HG03354 (cell line): ENCODE measurements around the gene PACRG.

ENCODE experiments used
- ATAC-seq: cut with Tn5 transposase; IDR thresholded peaks from one replicate; pipeline ENCODE4 v1.9.1; 2021; ENCODE audit warnings: mild to moderate bottlenecking; ENCODE audit not compliant: unreplicated experiment, poor library complexity, severe bottlenecking

PACRG gene

DNA sequence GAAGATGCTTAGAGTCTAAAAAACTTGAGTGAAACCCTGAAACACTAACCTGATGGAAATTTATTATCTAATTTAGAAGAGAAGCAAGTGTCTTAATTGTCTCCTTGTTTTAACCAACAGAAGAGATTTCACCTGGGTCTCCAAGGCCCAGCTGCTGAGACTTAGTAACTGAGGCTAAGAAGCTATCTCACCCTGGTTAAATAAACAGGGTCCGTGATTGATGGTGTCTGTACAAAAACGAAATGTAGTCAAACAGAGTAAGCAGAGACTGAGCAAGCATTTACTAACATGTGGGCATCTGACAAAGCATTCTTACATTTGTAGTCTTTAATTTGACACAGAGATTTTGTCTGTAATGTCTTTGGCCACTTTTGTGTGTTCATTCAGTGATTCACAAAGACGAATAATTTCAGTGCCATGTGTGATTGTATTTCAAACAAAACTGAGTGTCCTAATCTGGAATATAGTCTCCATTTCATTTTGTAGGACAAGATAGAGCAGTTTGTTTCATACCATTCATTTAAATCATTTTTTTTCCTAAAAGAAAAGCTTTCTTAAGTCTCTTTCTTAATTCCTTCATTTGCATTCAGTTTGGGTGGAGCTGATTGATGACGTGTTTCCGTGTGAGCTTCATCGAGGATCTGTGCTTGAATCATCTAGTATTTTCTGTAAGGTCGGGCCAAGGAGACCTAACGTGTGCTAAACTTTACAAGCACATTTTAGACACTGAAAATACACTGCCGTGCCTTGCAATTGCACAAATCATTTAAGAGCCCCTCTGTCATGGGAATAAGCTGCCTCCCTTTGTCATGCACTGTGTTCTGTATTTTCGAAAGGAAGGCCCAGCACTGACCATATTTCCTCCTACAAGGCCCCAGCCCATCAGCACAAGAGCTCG is 516.2 kb downstream of the PACRG start:
- ATAC-seq = no peak

DNA sequence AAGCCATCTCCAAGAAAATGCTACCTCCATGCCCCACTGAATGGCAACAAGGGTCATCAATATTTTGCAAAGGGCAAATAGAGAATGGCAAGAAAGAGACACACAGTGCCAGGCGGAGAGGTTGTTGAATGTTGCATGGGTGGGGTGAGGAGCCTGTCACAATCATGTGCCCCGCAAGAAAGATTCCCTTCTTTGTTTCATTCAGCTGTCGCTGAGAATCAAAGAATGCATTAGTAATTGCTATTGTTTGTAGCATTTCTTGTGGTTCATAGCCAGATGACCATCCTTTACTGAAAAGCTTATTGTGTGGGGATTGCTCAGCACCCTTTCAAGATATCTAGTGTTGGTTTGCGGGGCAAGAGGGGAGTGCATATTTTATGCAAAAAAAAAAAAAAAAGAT is 520.3 kb downstream of the PACRG start:
- no peak for ATAC-seq

DNA sequence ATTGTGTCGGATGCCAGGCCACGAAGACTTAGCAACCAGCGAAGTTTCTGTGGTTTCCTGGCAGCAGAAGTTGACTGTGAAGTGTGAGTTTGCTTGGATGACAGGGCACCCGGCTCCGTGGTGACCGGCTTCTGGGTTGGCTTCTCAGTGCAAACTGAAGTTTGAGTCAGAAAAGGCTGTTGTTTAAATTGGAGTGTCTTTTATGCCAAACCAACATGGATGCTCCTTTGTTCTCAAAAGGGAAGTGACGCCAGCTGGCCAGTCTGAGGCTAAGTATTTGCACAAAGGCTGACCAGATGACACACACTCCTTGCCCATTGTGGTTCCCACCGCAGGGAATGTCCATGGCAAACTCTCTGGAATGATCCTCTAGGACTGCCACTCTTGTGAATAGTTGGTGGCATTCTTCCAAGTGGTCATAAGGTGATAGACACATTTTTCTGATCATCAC is 521.9 kb downstream of the PACRG start:
- no peak for ATAC-seq

- ATAC-seq = no peak
Measured at GRCh38 chr6:163250116-163250515, 522.3 kb downstream of the PACRG start.

- no peak for ATAC-seq
Measured at GRCh38 chr6:163252061-163252591, 524.4 kb downstream of the PACRG start.

DNA sequence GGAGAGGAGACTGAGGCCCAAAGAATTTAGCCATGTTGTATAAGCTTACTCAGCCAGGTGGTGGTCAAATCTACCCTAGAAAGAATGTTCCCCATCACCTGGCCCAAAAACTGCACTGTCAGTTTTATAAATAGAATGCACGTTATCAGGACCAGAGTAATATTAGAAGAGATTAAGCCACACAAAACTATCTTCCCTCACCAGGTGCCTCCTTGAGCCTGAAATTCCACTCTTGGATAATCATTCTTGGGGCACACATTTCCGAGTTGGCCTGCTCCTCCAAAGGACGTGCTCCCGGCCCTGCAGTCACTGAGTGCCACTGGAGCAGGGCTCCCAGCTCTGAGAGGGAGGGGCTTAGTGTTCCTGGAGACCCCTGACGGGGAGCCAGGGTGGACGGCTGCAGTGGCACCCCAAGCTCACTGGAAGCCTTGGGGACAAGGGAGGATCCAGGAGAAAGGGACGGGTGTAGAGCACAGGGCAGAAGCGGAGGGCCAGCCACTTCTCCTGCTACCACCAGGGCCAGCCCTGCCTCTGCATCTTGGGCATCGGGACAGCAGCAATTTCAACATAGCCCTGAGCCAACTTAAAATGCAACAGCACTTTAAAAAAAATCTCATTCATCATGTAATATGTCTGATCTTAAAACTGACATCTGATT is 525.9 kb downstream of the PACRG start:
- no peak for ATAC-seq

GRCh38 chr6:163254341-163254835 is 526.6 kb downstream of the PACRG start:
- ATAC-seq = no peak

DNA sequence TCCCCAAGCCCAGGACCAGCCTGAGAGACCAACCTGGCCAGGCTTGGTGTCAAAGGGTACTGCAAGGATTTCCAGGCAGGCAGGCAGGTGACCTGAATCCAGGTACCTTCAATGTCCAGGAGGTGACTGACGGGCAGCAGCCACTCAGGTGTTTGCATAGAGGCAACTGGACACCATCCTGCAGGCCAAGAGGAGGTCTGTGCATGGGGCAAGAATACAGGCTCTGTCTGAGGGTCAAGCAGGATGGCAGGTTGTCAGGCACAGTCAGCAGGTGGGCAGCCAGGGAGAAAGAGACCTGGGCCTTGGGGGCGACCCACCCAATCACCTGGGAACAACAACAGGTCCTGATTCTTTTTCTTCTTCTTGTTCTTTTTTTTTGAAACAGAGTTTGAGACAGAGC is 527.5 kb downstream of the PACRG start:
- ATAC-seq = no peak

DNA sequence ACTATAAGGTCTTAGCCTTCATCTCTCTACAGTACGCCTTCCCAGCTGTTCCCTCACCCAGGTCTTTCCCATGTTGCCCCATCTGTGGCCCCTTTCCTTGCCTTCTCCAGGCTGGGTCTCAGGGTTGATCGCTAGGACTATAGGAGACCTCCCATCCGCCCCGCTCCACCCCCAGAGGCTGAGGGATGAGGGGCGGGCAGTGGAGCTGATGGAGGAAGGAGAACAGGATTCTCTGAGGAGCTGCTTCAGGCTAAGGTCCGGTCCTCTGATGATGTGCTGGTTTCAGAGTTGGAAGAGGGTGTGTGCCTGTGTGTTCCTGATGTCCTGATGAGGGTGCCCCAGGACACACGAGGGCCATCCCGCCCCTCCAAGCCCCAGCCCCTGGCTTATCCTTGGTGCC is 531.9 kb downstream of the PACRG start:
- ATAC-seq = no peak

GRCh38 chr6:163260111-163260895 is 532.5 kb downstream of the PACRG start:
- no peak for ATAC-seq

- ATAC-seq = no peak
Measured at GRCh38 chr6:163260911-163261310, 533.1 kb downstream of the PACRG start.

DNA sequence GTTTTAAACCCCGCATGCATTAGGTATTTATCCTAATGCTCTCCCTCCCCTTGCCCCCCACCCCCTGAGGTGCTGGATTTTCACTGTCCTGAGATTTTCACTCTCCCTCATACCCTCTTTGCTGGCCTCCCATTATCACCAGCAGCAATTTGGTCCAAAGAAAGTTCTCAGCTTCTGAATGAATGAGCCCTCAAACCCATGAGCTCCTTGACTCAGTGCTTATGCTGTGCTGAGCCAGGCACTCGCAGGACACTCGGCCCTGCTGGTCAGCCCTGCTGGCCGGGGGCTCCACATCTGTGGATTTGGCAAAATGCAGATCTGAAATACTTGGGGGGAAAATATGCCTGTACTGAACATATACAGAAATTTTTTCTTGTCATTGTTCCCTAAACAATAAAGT is 533.6 kb downstream of the PACRG start:
- ATAC-seq = no peak

- ATAC-seq = no peak
Measured at GRCh38 chr6:163262080-163262479, 534.3 kb downstream of the PACRG start.

DNA sequence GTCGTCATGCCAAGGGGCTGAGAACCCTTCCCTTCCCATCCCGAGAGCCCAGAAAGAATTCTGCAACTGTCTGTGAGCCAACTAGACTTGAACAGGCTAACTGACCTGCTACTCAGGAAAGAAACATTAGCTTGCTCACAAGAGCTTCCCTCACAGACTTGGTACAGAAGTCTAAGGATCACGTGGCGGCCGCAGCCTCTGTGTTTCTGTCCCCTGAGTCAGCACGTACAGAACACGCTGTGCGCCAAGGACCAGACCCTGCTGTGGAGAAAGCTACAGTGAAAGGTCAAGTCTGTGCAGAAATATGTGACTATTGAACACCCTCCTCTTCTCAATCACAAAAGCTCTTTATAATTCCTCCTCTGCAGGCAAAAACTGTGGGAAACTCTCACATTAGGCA is 535.4 kb downstream of the PACRG start:
- no peak for ATAC-seq

DNA sequence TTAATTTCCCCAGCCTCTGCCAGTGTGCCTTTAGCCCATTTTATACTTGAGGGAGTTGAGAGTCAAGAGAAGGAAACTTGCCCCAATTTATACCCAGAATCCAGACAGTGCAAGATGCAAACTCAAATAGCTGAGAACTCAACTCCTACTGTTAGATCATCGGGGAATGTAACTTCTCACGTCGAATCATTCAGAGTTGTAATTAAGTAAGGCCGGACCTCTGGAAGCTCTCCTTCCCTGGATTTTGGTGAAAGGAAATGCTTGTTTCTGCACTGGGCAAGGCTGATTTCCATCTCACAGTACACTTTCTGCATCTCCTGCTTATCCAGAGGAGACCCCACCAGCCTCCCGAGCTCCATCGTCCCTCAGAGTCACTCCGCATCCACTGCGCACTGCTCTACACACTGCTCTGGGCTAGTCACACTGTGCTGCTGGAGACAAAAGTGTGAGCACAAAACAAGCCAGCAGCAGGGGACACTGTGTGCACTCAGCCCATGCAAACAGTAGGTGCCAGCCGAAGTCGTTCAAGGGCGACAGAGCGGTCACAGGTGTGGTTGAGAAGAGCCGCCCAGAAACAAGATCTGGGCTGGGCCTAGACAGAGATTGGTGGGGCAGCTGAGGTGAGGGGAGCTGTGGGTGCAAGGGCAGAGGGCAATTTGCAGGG is 536.4 kb downstream of the PACRG start:
- ATAC-seq = no peak

DNA sequence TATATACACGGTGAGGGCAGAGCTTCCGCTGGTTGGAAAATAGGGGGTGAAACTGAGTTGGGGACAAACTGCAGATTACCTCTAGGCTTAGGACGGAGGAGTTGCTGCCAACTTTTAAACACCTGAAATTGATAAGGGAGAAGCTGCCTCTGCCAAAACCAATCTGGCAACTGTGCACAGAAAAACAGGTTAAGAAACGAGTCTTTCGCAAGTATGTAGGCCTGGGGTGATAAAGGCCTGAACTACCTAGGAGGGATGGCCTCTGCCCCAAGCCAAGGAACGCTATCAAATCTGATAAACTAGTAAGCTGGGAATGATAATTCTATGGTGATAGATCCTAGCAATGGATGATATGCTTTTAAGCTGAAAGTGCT is 536.9 kb downstream of the PACRG start:
- no peak for ATAC-seq

- ATAC-seq = no peak
Measured at GRCh38 chr6:163281634-163282033, 553.9 kb downstream of the PACRG start.

- ATAC-seq = no peak
Measured at GRCh38 chr6:163282672-163283071, 554.9 kb downstream of the PACRG start.

DNA sequence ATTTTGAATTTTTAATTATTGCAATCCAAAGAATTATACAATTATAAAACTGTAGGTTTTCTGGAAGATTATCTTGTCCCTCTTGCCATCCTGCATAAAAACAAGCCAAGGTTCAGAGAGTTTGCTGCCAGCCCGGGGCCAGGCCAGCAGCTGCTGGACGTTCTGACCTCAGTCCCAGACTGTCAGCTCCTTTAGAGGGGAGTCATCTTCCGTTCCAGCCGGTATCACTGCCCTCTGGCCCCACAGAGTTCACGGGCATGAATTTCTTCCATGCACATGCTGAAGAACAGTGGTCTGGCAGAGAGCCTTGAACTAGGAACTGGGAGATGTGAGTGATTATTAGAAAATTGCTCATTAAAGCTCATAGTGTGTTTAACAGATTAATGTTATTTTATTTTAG is 556.4 kb downstream of the PACRG start:
- ATAC-seq = no peak

DNA sequence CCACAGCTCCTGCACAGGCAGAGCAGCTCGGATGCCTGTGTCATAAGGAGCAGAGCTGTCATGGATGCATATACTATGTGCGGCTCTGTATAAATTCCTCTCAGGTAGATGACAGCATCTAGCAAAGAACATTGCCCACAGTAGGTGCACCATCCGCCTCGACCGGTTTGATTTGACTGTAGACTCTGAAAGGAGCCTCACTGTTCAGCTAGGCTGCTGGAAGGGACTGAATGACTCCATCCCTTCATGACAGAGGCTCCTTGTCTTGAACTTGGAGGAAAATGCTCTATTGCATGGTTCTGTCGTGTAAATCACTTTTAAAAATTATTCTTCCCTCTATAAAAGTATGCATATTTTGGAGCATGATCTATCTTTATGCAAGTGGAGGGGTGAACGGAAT is 557.9 kb downstream of the PACRG start:
- no peak for ATAC-seq
